ACHN (cell line): ENCODE measurements around the gene CPEB3.
A peak's percentile ranks its signal among the peaks of the same experiment; 100 is the strongest.
"Not testable (repeated sequence)": the region's sequence is repeated elsewhere in the genome, so short reads cannot be mapped to it uniquely, and the experiment has no call there.

Experiments
- DNase-seq: peaks from one replicate; pipeline ENCODE4 v3.0.0-alpha.2; 2015
- in situ Hi-C: cut with HindIII; loops from 2 replicates; pipeline ENCODE4 v1.10.0; 2017; ENCODE audit warnings: low sequenced_read_pairs, low pct_ligation_motif_present, low pct_unique_long_range_greater_than_20kb

Gene CPEB3

DNA sequence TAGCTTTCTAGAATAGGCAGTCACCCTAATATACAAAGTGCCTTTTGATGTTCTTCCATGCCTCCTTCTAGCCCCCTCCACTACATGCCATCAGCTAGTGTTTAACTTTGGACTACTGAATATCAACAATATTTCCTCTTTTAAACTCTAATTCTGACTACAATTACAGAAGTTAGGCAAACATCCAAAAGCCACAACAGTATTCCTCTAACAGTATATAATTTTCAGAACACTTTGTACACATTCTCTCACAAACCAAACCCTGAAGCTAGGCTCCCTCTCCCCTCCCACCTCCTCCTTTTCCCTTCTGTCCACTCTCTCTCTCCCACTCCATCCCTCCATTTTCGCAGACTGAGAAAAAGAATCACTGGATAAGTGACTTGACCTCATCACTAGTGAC, 59.7 kb downstream of the CPEB3 start:
- in situ Hi-C loops: no loop called here
- DNase-seq: no peak

DNA sequence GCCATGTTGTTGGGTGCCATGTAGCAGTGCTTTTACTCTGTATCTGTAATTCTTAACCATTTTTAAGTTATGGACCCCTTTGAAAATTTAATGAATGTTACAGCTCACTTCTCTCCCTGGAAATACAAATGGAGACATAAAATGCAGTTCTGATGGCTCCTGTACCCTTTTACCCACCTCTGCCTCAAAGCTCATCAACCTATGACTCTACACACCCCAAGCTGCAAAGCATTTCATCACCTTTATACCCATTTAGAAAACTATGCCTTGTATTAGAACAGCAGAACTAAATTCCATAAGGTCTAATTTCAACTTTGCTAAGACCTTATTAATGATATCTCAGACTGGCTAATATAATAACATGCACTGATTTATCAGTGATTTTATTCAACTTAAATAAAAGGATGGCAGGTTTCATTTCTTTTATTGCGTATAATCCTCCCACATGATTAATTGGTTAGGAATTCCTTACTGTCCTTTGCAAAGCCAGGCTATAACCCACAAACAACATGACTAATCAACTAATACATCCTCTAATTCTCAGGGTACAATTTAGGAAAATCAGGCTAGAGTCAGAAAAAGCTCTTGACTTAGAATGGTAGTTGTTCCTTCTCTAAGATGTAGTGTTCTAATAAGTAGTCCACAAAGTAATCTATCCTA, 68.1 kb downstream of the CPEB3 start:
- peak; percentile 41 for DNase-seq
- in situ Hi-C loops: no loop called here

DNA sequence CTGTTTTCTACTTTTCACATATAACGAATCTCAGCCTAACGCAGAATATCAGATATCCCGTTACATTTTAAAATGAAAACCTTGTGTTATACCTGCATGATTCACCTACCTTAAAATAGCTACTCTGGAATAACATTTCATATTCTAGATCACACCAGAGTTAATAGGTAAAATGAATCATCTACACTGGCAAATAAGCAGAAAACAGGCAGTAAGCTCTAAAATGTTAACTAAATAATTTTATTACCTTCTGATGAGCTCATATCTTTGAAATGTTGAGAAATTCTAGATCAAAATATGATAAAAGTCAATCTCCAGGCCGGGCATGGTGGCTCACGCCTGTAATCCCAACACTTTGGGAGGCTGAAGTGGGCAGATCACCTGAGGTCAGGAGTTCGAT, 71.3 kb downstream of the CPEB3 start:
- in situ Hi-C loops: no loop called here

DNA sequence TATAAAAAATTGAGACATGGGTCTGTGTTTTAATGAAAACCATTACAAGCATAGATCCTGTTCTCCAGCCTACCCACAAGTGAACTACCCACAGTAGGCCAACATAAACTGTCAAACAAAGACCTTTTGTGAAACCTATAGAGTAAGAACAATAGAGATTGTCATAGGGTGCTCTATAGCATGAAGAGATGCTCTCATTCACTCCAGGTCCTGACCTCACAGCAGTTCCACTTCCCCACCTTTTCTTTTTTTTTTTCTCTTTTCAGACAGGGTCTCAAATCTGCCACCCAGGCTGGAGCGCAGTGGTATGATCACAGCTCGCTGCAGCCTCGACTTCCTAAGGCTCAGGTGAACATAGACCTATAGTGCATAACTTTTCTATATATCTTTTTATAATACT, 72.3 kb downstream of the CPEB3 start:
- in situ Hi-C loops: no loop called here
- DNase-seq: no peak

More for the DNA sequence above, 71.3 kb downstream of the CPEB3 start:
- DNase-seq: no peak

DNA sequence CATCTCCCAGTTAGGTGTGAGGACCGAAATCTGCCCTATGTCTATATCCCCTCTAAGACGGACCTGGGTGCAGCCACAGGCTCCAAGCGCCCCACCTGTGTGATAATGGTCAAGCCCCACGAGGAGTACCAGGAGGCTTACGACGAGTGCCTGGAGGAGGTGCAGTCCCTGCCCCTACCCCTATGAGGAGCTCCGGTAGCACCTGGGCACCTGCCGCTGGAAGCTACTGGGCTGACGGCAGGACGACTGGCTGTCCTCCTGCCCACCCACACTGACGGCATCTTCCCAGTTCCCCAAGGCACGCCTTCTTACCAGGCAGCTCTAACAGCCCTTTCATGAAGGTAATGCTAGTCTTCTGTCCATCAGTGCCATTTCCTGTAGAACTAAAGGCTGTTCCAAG, 74.3 kb downstream of the CPEB3 start:
- peak; percentile 12 for DNase-seq
- in situ Hi-C loops: not testable (repeated sequence)

DNA sequence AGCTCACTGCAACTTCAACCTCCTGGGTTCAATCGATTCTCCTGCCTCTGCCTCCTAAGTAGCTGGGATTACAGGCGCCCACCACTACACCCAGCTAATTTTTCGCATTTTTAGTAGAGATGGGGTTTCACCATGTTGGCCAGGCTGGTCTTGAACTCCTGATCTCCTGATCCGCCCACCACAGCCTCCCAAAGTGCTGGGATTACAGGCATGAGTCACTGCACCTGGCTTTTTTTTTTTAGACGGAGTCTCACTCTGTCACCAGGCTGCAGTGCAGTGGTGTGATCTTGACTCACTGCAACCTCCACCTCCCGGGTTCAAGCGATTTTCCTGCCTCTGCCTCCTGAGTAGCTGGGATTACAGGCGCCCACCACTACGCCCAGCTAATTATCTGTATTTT, 75.7 kb downstream of the CPEB3 start:
- in situ Hi-C loops, DNase-seq: not testable (repeated sequence)

DNA sequence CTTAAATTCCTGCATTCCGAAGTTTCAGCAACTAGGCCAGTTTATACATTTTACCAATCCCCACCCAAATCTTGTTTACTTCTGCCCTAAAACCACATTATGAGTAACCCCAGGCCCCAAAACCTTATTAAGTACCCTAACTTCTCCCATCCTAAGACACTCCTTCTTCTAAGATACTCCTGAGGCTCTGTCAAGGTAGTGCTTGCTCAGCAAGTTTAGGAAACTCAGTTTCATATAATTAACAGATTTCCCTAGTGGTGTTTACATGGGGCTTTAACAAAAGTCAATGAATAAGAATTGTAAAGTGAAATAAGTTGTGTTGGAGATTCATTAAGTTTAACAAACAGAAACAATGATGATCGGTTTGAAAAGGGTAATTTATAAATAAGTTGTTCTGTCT, 77.8 kb downstream of the CPEB3 start:
- in situ Hi-C loops: no loop called here
- no peak for DNase-seq

DNA sequence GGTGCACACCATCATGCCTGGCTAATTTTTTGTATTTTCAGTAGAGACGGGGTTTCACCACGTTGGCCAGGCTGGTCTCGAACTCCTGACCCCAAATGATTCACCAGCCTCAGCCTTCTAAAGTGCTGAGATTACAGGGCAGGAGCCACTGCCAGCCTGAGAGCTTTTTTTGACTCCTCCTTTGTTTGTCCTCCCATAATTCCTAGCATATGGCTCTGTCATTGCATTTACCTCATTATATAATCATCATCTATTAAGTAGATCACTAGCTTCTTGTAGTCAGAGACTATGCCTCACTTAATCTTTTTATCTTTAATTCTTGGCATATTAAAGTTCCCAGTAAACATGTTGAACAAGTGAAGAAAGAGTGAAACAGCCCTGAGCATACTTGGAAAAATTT, 82.1 kb downstream of the CPEB3 start:
- DNase-seq: no peak
- in situ Hi-C loops: no loop called here

DNA sequence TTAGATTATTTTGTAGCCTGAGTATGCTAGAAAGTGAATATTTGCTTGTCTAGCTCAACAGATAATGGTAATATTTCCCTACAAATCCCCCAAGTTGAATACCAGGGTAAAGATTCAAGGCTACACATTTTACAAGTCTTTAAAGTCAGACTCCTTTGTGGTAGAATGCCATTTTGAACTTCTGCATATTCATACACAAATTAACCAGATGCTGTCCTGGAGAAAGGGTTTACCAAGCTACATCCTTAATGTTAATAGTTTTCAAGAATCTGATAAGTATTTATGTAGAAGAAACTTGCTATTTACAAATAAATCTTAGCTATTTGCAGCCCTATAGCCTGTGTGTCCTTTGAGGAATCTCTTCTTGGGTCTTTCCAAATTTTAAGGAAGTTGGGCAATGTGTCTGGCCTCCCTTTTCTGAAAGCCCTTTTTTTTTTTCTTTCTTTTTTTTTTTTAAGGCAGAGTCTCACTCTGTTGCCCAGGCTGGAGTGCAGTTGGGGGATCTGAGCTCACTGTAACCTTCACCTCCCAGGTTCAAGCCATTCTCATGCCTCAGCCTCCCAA, 82.6 kb downstream of the CPEB3 start:
- no peak for DNase-seq
- in situ Hi-C loops: no loop called here

DNA sequence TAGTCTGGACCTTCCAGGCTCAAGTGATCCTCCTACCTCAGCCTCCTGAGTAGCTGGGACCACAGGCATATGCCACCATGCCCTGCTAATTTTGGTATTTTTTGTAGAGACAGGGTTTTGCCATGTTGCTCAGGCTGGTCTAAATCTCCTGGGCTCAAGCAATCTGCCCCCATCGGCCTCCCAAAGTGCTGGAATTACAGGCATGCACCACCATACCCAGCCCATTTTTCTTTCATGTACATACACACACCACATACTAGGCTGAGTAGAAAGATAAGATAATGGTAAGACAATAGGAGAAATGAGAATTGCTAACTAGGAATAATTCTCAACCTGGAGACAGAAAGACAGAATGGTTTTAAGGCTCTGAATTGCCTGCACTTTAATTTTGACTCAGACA, 83.8 kb downstream of the CPEB3 start:
- in situ Hi-C loops: no loop called here
- DNase-seq: no peak

DNA sequence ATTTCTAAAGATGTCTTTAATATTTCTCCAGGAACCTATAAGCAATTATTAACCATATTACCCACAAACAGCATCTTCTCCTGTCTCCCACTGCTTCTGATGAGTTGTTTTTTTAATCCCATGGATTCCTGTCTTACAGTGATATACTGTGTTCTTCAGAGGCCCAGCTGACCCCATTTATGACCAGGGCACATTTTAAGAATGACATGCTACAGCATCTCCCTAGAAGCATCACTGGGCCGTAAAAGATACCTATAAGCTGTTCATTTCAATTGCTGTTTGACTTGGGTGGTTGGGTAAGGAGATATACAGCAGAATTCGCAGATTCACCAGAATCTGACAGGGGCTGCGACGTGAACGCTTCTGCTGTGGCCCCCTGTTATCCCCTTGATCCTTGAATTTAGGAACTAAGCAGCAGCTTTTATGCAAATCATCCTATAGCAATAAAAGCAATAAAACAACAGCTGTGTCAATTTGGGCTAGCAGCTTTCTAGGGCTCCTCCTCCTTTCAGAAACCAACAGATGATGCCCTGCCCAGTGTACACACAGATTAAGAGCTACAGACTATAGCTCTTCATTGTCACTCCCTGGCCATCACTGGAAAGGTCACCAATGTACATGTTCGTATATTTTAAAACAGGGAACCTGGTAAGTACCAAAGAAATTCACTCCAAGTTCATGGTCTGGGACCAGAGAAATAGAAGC, 86.8 kb downstream of the CPEB3 start:
- in situ Hi-C loops: no loop called here
- no peak for DNase-seq

DNA sequence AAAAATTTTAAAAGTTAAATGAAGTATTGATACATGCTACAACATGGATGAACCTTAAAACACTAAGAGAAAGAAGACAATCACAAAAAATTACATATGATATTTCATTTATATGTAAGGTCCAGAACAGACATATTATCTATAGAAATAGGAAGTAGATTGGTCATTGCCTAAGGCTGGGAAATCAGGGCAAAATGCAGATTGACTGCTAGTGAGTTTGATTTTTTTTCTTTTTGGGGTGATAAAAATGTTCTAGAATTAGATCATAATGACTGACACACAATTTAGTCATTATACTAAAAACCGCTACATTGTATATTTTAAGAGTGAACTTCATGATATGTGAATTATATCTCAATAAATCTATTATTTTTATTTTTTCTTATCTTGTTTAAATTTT, 88.3 kb downstream of the CPEB3 start:
- in situ Hi-C loops: no loop called here

DNA sequence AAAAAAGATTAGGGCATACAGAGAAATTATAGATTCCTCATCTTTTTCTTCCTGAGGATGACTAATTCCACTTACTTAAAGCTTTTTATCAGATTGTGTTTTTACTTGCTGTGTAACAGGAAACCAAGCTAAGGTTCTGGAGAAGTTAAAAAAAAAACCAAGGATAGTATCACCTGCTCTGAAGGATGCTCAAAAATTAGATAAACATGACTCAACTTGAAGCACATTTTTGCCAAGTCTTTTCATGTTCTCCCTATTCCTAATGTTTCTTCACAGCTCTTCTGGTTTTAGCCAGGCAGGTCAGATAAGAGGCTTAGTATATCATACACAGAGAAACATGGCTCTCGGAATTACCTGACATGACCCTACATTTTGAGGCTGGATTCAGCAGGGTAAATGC, 90.3 kb downstream of the CPEB3 start:
- DNase-seq: no peak

More for the DNA sequence above, 88.3 kb downstream of the CPEB3 start:
- DNase-seq: no peak

DNA sequence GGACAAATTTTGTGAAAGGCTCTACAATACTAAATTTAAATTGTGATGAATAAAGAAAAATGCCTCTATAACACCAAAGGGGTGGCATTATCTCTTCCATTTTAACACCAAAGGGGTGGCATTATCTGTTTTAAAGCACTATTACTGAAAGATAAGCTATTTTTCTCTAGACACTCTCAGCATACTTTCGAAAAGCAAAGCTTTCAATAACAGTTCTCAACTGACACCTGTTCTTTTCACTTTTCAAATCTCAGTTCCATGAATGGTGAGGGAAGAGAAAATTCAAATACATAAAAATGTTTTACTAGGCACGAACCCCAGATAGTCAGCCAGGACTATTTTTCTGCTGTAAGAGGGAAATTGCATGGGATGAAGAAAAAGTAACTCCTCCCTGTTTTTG, 103.8 kb downstream of the CPEB3 start:
- in situ Hi-C loops: no loop called here
- no peak for DNase-seq

More for the DNA sequence above, 90.3 kb downstream of the CPEB3 start:
- in situ Hi-C loops: no loop called here

DNA sequence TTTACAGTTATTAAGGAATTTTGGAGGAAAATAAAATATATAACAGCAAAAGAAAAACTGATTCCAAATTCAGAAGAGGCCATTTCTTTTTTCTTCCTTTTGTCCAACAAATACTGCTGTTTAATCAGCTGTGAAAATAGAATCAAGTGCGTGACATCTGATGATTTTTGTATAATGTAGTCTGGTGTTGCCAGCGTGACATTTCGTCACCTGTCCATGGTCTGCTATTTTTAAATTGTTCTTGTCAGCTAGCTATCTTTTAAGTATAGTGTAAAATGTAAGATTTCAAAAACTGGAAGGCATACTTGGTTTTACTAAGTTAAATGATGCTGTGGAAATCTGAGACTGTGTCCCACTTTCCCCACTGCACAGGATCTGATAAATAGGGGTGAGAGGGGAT, 105.9 kb downstream of the CPEB3 start:
- no peak for DNase-seq
- in situ Hi-C loops: no loop called here

DNA sequence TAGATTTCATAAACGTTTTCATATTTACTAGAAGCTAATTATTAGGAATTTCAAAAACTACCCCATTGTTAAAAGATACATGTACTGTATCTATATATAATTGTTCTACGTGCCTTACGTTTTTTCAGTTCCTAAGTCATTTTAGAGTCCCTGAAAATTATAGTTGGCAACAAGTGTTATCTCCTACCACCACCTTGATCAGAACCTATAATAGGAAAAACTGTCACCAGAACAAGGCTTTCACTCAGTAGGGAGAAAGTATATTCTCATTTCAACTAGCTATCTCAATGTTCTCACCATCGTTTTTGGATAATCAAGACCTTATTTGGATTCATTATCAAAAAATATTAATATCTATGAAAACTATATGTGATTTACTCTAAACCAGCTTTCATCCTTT, 107.7 kb downstream of the CPEB3 start:
- in situ Hi-C loops: no loop called here
- no peak for DNase-seq

DNA sequence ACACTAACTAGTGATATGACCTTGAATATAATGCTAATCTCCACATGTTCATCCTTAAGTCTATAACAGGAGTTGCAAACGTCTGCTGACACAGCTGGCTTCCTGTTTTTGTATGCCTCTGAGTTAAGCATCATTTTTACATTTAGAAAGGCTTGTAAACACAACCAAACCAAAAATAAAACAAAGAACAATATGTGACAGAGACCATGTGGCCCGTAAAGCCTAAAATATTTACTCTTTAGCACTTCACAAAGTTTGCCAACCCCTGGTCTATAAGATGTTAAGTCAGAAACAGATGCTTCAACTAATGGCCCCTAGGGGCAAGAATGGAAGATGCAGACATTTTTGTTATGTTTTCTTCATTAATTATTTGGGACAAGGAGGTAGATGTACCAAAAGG, 109.3 kb downstream of the CPEB3 start:
- in situ Hi-C loops: no loop called here

DNA sequence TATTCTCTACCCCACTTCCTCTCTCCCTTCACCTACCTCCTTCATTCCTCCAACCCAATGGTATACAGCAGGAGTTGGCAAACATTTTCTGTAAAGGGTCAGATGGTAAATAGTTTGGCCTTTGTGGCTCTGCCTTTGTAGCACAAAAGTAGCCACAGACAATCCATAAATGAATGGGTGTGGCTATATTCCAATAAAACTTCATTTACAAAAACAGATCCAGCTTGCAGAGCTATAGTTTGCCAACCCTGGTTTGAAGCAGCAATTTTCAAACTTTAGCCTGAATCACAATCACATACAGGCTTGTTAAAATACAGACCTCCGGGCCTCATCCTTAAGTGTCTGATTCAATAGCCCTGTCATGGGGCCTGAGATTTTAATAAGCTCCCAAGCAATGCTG, 110.5 kb downstream of the CPEB3 start:
- no peak for DNase-seq
- in situ Hi-C loops: no loop called here

More for the DNA sequence above, 109.3 kb downstream of the CPEB3 start:
- DNase-seq: no peak

DNA sequence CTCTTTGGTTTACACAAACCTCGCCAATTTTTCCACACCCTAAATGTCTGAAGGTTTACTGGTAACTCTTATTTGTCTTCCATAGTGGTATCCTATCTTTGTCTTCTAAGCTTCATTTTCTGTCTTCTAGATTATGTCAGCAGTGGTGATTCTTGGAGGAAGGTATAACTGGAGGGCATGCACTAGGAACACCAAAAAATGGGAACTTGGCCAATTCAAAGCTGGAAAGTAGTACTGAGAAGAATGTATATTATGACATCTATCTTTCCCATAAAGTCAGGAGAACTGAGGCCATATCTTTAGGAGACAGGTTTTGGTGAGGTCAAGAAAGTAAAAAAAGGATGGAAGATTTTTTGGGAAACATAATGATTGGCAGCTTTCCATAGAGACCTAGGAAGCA, 113.3 kb downstream of the CPEB3 start:
- in situ Hi-C loops: no loop called here
- no peak for DNase-seq

DNA sequence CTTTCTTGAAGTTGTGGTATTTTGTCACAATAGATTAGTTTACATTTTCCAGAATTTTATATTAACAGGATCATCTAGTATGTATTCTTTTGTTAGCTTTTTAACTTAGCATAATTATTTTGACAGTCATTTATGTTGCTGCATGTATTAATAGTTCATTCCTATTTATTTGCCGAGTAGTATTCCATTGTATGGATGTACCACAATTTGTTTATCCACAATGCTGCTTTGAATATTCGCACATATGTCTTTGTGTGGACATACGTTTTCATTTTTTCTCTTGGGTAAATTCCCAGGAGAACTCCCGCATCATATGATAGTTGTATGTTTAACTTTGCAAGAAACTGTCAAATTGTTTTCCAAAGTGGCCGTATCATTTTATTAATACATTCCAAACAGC, 115.7 kb downstream of the CPEB3 start:
- in situ Hi-C loops: no loop called here
- DNase-seq: no peak
